HepG2 (cell line): ENCODE results near the gene HPS3.
A peak's percentile ranks its signal among the peaks of the same experiment; 100 is the strongest.

ENCODE experiments used
- CCDC6 ChIP-seq: sonication (generic); formaldehyde crosslinking; IDR thresholded peaks from 2 replicates; pipeline ENCODE4 v1.8.1; 2022; ENCODE audit warnings: mild to moderate bottlenecking, missing genetic modification reagents, moderate library complexity
- CHD2 ChIP-seq: IDR thresholded peaks from 2 replicates; pipeline ENCODE4 v1.6.1; 2011; ENCODE audit warnings: low read depth, low read length, improper control_type of control experiment
- NR1H2 ChIP-seq: sonication (generic); formaldehyde crosslinking; IDR thresholded peaks from 2 replicates; pipeline ENCODE4 v1.8.1; 2022; ENCODE audit warnings: low read depth, missing genetic modification reagents, borderline replicate concordance
- RBAK ChIP-seq: sonication (generic); formaldehyde crosslinking; IDR thresholded peaks from 2 replicates; pipeline ENCODE4 v1.5.1; 2020; ENCODE audit warnings: mild to moderate bottlenecking, missing genetic modification reagents
- RFX5 ChIP-seq: IDR thresholded peaks from 2 replicates; pipeline ENCODE4 v1.6.1; 2011; ENCODE audit warnings: low read depth, low read length, improper control_type of control experiment
- YEATS4 ChIP-seq: sonication (generic); formaldehyde crosslinking; IDR thresholded peaks from 2 replicates; pipeline ENCODE4 v1.4.0; 2020; ENCODE audit warnings: missing genetic modification reagents, borderline replicate concordance
- ZFAT ChIP-seq: sonication (generic); formaldehyde crosslinking; conservative IDR thresholded peaks from 2 replicates; pipeline ENCODE4 v1.8.1; 2023; ENCODE audit warnings: missing genetic modification reagents, inconsistent platforms
- ZMYM4 ChIP-seq: sonication (generic); formaldehyde crosslinking; IDR thresholded peaks from 2 replicates; pipeline ENCODE4 v1.8.1; 2023; ENCODE audit warnings: mild to moderate bottlenecking, missing genetic modification reagents
- ZNF335 ChIP-seq: sonication (generic); formaldehyde crosslinking; IDR thresholded peaks from 2 replicates; pipeline ENCODE4 v1.4.0; 2020; ENCODE audit warnings: missing genetic modification reagents
- ZNF766 ChIP-seq: sonication (generic); formaldehyde crosslinking; IDR thresholded peaks from 2 replicates; pipeline ENCODE4 v1.5.0; 2020; ENCODE audit warnings: missing genetic modification reagents, borderline replicate concordance
- TF ChIP-seq, protein P1 (sequence below): sonication (generic); formaldehyde crosslinking; IDR thresholded peaks from 2 replicates; pipeline ENCODE4 v1.8.1; 2023; ENCODE audit warnings: missing genetic modification reagents, inconsistent platforms, borderline replicate concordance
- TF ChIP-seq, protein P2 (sequence below): sonication (generic); formaldehyde crosslinking; IDR thresholded peaks from 2 replicates; pipeline ENCODE4 v1.5.0; 2020; ENCODE audit warnings: mild to moderate bottlenecking, missing genetic modification reagents, moderate library complexity
- TF ChIP-seq, protein P3 (sequence below): sonication (generic); formaldehyde crosslinking; IDR thresholded peaks from 2 replicates; pipeline ENCODE4 v1.4.0; 2020; ENCODE audit warnings: missing genetic modification reagents

DNA sequence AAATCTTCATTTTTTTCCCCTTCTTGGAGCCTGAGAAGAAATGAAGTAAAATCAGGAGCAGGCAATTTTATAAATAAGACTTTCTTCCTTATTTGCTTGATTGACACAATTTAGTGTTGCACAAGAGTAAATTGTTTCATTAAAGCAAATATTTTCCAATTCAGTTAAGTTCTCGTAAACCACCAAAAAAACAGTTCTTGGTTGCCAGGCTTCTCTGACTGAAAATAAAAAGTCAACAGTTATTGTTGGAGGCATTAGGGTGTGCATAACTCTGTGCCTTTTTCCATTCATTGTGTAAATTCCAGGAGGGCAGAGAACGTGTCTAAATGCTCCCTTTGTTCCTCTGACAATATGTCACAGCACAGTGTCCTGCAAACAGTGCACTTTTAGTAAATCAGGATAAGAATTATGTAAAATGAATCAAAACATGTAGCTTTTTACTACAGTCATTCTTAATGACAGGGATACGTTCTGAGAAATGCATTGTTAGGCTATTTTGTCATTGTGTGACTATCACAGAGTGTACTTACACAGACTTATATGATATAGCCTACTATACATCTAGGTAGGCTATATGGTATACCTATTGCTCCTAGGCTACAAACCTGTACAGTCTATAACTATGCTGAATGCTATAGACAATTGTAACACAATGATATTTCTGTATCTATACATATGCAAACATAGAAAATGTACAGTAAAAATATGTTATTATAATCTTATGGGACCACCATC, 92.5 kb downstream of the HPS3 start, which contains the start of gene CP:
- no peak for TF ChIP-seq ZFAT (CRISPR knock-in tag)
- no peak for TF ChIP-seq ZNF335 (CRISPR knock-in tag)
- TF ChIP-seq ZMYM4 (CRISPR knock-in tag), result peak; percentile 47; the same call in 1 of the 2 replicates
- TF ChIP-seq RBAK (CRISPR knock-in tag), result no peak
- TF ChIP-seq RFX5, result no peak
- TF ChIP-seq NR1H2 (CRISPR knock-in tag), result no peak
- no peak for TF ChIP-seq ZNF766 (CRISPR knock-in tag)
- TF ChIP-seq, protein P1, sequence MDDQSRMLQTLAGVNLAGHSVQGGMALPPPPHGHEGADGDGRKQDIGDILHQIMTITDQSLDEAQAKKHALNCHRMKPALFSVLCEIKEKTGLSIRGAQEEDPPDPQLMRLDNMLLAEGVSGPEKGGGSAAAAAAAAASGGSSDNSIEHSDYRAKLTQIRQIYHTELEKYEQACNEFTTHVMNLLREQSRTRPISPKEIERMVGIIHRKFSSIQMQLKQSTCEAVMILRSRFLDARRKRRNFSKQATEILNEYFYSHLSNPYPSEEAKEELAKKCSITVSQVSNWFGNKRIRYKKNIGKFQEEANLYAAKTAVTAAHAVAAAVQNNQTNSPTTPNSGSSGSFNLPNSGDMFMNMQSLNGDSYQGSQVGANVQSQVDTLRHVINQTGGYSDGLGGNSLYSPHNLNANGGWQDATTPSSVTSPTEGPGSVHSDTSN (CRISPR knock-in tag), result no peak
- TF ChIP-seq YEATS4 (CRISPR knock-in tag), result peak; percentile 57; the same call in 1 of the 2 replicates
- no peak for TF ChIP-seq CCDC6 (CRISPR knock-in tag)
- TF ChIP-seq, protein P2, sequence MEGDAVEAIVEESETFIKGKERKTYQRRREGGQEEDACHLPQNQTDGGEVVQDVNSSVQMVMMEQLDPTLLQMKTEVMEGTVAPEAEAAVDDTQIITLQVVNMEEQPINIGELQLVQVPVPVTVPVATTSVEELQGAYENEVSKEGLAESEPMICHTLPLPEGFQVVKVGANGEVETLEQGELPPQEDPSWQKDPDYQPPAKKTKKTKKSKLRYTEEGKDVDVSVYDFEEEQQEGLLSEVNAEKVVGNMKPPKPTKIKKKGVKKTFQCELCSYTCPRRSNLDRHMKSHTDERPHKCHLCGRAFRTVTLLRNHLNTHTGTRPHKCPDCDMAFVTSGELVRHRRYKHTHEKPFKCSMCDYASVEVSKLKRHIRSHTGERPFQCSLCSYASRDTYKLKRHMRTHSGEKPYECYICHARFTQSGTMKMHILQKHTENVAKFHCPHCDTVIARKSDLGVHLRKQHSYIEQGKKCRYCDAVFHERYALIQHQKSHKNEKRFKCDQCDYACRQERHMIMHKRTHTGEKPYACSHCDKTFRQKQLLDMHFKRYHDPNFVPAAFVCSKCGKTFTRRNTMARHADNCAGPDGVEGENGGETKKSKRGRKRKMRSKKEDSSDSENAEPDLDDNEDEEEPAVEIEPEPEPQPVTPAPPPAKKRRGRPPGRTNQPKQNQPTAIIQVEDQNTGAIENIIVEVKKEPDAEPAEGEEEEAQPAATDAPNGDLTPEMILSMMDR (CRISPR knock-in tag), result no peak
- TF ChIP-seq CHD2, result no peak
- TF ChIP-seq, protein P3, sequence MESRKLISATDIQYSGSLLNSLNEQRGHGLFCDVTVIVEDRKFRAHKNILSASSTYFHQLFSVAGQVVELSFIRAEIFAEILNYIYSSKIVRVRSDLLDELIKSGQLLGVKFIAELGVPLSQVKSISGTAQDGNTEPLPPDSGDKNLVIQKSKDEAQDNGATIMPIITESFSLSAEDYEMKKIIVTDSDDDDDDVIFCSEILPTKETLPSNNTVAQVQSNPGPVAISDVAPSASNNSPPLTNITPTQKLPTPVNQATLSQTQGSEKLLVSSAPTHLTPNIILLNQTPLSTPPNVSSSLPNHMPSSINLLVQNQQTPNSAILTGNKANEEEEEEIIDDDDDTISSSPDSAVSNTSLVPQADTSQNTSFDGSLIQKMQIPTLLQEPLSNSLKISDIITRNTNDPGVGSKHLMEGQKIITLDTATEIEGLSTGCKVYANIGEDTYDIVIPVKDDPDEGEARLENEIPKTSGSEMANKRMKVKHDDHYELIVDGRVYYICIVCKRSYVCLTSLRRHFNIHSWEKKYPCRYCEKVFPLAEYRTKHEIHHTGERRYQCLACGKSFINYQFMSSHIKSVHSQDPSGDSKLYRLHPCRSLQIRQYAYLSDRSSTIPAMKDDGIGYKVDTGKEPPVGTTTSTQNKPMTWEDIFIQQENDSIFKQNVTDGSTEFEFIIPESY (CRISPR knock-in tag), result no peak
